Fibroblast of mammary gland (primary cell): Measurements from ENCODE around the gene DPT.
A peak's percentile ranks its signal among the peaks of the same experiment; 100 is the strongest.

Source experiments
- DNase-seq: peaks from one replicate; pipeline ENCODE4 v3.0.0-alpha.2; 2010; ENCODE audit warnings: low read depth
- H3K4me3 ChIP-seq: 2 replicates; pipeline ENCODE4 v1.5.1; 2011; ENCODE audit warnings: low read depth, mild to moderate bottlenecking, low read length, moderate library complexity; ENCODE audit not compliant: control insufficient read depth
- TF ChIP-seq, protein P1 (sequence below): conservative IDR thresholded peaks from 2 replicates; pipeline ENCODE4 v1.5.1; 2011; ENCODE audit warnings: low read depth, low read length, inconsistent platforms; ENCODE audit not compliant: control insufficient read depth, insufficient read depth

DPT gene

DNA sequence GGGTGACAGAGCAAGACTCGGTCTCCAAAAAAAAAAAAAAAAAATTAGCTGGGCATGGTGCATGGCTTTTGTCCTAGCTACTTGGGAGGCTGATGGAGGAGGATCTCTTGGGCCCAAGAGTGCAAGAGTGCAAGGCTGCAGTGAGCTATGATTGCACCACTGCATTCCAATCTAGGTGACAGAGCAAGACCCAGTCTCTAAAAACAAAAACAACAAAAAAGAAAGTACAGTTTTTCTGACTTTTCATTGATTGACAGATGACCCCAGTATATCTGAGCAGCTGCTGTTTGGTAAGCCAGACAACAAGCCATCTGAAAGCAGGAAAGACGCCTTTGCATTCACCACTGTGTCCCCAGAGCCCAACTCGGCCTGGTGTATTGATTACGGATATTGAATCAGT is 10.9 kb upstream of the DPT start:
- H3K4me3 ChIP-seq, result no peak overlapping the region
- no peak for DNase-seq
- TF ChIP-seq, protein P1, sequence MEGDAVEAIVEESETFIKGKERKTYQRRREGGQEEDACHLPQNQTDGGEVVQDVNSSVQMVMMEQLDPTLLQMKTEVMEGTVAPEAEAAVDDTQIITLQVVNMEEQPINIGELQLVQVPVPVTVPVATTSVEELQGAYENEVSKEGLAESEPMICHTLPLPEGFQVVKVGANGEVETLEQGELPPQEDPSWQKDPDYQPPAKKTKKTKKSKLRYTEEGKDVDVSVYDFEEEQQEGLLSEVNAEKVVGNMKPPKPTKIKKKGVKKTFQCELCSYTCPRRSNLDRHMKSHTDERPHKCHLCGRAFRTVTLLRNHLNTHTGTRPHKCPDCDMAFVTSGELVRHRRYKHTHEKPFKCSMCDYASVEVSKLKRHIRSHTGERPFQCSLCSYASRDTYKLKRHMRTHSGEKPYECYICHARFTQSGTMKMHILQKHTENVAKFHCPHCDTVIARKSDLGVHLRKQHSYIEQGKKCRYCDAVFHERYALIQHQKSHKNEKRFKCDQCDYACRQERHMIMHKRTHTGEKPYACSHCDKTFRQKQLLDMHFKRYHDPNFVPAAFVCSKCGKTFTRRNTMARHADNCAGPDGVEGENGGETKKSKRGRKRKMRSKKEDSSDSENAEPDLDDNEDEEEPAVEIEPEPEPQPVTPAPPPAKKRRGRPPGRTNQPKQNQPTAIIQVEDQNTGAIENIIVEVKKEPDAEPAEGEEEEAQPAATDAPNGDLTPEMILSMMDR, result no peak

DNA sequence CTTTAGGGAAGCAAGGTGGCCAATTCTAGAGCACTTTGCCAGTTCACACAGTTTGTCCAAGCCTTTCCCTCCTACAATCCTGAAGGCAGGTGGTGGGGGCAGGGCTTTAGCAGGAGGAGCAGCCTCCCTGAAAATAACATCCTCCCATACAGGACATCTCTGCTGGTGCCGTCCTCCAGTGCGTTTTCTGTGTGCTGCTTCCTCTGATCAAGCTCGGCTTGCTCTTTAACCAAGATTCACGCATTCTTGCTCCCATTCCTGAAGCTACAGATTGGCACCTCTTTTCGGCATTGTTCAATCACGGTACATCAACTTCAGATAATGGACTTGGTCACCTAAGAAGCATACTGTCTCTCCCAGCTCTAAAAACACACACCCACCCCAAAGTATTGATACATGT is 7.5 kb upstream of the DPT start:
- no peak for DNase-seq
- no peak overlapping the region for H3K4me3 ChIP-seq
- TF ChIP-seq, protein P1, result no peak

DNA sequence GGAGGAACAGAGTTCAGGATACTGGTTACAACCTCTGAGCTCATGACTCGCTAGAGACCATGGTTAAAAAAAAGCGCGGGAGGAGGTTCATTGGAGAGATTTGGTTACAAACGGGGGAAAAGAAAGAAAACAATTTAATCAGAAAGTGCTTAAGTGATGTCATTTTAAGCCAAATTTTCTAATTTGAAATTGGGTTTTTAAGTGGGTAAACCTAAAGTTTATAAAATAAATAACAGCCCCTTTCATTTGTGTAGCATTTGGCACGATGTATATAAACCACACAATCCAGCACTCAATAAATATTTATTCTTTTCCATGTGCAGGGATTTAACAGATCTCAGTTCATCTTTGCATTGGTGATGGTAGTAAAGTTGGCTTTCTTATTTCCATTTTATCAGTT is 7.0 kb upstream of the DPT start:
- no peak for DNase-seq
- TF ChIP-seq, protein P1, result no peak
- H3K4me3 ChIP-seq, result no peak overlapping the region

DNA sequence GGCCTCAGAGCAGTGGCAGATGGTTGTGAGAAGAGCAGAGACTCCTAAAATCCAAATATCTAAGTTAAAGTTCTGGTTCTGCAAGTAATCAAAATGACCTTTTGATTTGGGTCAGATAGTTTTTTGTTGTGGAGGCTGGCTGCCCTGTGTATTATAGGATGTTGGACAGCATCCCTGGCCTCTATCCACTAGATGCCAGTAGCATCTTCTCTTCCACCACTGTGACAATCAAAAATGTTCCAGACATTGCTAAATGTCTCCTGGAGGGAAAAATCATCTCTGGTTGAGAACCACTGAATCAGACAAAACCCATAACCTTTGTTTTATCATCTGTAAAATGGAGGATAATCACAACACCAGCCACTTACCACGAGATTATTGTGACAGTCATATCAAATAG is 5.9 kb upstream of the DPT start:
- DNase-seq, result no peak
- TF ChIP-seq, protein P1, result no peak
- no peak overlapping the region for H3K4me3 ChIP-seq

DNA sequence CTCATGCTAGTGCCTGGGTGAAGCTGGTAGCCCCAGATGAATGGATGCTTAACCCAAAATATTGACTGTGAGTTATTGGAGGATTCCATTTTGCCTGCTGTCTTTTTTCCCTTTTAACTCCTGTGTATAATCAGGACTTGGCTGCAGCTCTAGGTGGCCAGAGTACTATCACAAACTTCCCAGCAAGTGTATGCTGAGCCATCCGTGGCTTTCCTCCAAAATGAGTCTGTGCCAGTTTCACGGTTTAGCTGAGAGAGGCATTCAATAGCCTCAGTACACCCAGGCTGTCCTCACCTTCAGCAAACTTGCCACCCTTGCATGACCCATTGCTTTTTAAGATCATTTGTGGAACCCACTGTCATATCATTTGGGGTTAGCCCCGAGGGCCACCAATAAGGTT is 5.3 kb upstream of the DPT start:
- TF ChIP-seq, protein P1, result no peak
- DNase-seq, result peak; percentile 11
- no peak overlapping the region for H3K4me3 ChIP-seq

DNA sequence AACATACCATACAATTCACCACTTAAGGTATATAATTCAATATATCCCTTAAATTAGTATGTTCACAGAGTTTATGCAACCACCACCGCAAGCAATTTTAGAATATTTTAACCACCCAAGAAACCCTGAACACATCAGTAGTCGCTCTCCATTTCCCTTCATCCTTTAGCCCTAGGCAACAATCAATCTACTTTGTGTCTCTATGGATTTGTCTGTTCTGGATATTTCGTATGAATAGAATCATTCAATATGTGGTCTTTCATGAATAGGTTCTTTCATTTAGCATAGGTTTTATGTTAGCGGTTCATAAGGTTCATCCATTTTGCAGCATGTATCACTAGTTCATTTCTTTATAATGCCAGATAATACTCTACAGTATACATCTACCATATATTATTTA is 4.2 kb upstream of the DPT start:
- no peak for DNase-seq
- TF ChIP-seq, protein P1, result no peak

DNA sequence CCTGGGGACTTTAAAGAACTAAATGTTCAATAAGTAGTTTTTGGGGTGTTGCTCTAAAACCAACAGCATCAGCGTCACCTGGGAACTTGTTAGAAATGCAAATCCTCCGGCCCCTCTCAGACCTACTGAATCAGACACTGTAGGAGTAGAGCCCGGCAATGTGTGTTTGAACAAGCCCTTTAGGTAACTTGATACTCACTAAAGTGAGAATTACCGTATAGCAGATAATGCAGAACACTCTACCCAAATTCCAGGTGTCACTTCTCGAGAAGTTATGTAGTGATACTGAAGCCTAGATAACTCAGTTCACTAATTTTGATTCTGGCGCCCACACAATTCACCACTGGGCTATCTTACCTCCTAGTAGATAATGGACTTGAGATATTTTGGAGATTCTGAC is 3.7 kb upstream of the DPT start:
- no peak for DNase-seq
- H3K4me3 ChIP-seq, result no peak overlapping the region
- TF ChIP-seq, protein P1, result no peak

More for the DNA sequence above, 4.2 kb upstream of the DPT start:
- H3K4me3 ChIP-seq, result no peak overlapping the region
